WERI-Rb-1 (cell line): ENCODE data around the gene CTDP1.
"Not testable (repeated sequence)": the region's sequence is repeated elsewhere in the genome, so short reads cannot be mapped to it uniquely, and the experiment has no call there.

ENCODE experiments used
- DNase-seq: peaks from one replicate; pipeline ENCODE4 v3.0.0-alpha.2; 2020
- H3K27ac ChIP-seq: fragments of 250-450 bp; sonication (Bioruptor Pico); 2 replicates; pipeline ENCODE4 v1.5.1; 2020; ENCODE audit warnings: mild to moderate bottlenecking, moderate library complexity
- H3K27me3 ChIP-seq: fragments of 250-450 bp; sonication (Bioruptor Pico); 2 replicates; pipeline ENCODE4 v1.5.1; 2021; ENCODE audit warnings: mild to moderate bottlenecking, low read depth, moderate library complexity; ENCODE audit not compliant: insufficient read depth, severe bottlenecking
- H3K36me3 ChIP-seq: fragments of 250-450 bp; sonication (Bioruptor Pico); 2 replicates; pipeline ENCODE4 v1.5.1; 2020; ENCODE audit warnings: mild to moderate bottlenecking, moderate library complexity
- H3K4me3 ChIP-seq: 2 replicates; pipeline ENCODE4 v1.5.1; 2011; ENCODE audit warnings: low read depth, mild to moderate bottlenecking, control low read depth, low read length
- H3K9me3 ChIP-seq: fragments of 250-450 bp; sonication (Bioruptor Pico); 2 replicates; pipeline ENCODE4 v1.5.1; 2021; ENCODE audit warnings: mild to moderate bottlenecking, moderate library complexity; ENCODE audit not compliant: severe bottlenecking
- TF ChIP-seq, protein P1 (sequence below): IDR thresholded peaks from 2 replicates; pipeline ENCODE4 v1.5.1; 2011; ENCODE audit warnings: low read depth, mild to moderate bottlenecking, control low read depth, inconsistent platforms, low read length

The CTDP1 gene

DNA sequence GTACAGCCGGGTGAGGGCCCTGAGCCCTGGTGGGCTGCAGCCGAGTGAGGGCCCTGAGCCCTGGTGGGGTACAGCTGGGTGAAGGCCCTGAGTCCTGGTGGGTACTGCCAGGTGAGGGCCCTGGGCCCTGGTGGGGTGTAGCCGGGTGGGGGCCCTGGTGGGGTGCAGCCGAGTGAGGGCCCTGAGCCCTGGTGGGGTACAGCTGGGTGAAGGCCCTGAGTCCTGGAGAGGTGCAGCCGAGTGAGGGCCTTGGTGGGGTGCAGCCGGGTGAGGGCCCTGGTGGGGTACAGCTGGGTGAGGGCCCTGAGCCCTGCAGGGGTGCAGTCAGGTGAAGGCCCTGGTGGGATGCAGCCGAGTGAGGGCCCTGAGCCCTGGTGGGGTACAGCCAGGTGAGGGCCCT is 37.5 kb downstream of the CTDP1 start:
- no peaks in the 10 kb centered on the region for H3K9me3 ChIP-seq
- H3K27me3 ChIP-seq, result no peaks in the 10 kb centered on the region
- no peak overlapping the region for H3K27ac ChIP-seq
- TF ChIP-seq, protein P1, sequence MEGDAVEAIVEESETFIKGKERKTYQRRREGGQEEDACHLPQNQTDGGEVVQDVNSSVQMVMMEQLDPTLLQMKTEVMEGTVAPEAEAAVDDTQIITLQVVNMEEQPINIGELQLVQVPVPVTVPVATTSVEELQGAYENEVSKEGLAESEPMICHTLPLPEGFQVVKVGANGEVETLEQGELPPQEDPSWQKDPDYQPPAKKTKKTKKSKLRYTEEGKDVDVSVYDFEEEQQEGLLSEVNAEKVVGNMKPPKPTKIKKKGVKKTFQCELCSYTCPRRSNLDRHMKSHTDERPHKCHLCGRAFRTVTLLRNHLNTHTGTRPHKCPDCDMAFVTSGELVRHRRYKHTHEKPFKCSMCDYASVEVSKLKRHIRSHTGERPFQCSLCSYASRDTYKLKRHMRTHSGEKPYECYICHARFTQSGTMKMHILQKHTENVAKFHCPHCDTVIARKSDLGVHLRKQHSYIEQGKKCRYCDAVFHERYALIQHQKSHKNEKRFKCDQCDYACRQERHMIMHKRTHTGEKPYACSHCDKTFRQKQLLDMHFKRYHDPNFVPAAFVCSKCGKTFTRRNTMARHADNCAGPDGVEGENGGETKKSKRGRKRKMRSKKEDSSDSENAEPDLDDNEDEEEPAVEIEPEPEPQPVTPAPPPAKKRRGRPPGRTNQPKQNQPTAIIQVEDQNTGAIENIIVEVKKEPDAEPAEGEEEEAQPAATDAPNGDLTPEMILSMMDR, result no peak
- no peak overlapping the region for H3K4me3 ChIP-seq
- DNase-seq, result no peak
- H3K36me3 ChIP-seq, result peaks cover 72% of the 10 kb centered on the region

DNA sequence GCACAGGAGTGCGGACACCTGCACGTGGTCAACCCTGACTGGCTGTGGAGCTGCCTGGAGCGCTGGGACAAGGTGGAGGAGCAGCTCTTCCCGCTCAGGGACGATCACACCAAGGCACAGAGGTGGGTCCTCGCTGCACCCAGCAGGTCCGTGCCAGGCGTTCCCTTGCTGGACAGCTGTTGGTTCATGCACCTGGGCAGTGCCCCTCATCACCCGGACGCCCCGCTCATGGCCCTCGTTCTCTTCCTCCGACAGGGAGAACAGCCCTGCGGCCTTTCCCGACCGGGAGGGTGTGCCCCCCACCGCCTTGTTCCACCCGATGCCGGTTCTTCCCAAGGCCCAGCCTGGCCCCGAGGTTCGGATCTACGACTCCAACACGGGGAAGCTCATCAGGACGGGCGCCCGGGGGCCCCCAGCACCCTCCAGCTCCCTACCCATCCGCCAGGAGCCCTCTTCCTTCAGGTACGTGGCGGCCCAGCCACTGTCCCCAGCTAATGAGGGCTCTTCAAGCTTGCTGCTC is 38.0 kb downstream of the CTDP1 start:
- Histone ChIP-seq H3K9me3 (no peaks in the 10 kb centered on the region), H3K27me3 (no peaks in the 10 kb centered on the region), H3K36me3 (peaks cover 67% of the 10 kb centered on the region), H3K27ac (no peak overlapping the region), H3K4me3 (no peak overlapping the region)
- DNase-seq, result no peak
- TF ChIP-seq, protein P1, result no peak

DNA sequence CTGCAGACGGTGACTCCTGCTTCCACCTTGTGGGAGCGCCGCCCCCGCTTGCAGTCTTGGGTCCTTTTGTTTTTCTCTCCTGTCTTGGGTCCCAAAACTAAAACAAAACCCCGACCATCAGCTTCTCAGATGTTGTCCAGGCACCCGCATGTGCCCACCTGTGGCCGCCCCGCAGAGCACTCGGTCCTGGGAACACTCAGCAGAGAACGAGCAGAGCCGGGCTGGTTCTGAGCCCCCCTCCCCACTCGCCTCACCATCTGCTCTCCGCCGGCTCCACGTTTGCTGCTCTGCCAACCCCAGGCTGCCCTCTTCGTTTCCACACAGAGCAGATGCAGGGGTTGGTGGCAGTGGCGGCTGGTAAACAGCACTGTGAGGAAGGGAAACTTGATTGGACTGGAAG is 38.5 kb downstream of the CTDP1 start:
- no peak for DNase-seq
- no peak overlapping the region for H3K4me3 ChIP-seq
- no peaks in the 10 kb centered on the region for H3K9me3 ChIP-seq
- no peaks in the 10 kb centered on the region for H3K27me3 ChIP-seq
- H3K36me3 ChIP-seq, result peaks cover 67% of the 10 kb centered on the region
- H3K27ac ChIP-seq, result no peak overlapping the region
- TF ChIP-seq, protein P1, result no peak

DNA sequence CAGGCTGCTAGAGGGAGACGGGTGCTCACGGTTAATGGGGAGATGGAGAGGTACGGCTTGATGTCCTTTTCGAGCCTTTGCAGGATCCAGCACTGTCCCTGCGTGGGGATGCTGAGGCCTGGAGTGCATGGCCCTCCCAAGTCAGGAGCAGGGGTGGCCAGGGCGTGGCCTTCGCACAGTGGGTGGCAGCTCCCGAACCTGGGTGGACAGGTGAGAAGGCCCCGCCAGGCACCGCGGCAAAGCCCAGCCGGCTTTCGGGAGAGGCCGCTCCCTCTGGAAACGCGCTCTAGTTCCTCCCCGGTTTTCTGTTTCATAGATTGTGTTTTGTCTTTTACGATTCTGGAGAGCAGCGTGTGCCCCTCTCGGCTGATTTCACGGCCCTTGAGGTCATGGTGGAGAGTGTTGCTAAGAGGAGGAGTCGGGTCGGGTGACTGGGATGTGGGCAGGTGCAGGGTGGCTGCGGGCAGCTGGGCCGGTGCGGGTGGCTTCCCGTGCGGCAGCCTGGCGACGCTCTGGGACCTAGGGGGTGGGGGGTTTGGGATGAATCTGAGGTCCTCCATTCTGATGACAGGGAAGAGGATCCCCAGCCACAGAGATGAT is 39.4 kb downstream of the CTDP1 start:
- no peaks in the 10 kb centered on the region for H3K9me3 ChIP-seq
- no peaks in the 10 kb centered on the region for H3K27me3 ChIP-seq
- DNase-seq, result no peak
- TF ChIP-seq, protein P1, result no peak
- H3K36me3 ChIP-seq, result peaks cover 66% of the 10 kb centered on the region
- H3K4me3 ChIP-seq, result no peak overlapping the region
- no peak overlapping the region for H3K27ac ChIP-seq

DNA sequence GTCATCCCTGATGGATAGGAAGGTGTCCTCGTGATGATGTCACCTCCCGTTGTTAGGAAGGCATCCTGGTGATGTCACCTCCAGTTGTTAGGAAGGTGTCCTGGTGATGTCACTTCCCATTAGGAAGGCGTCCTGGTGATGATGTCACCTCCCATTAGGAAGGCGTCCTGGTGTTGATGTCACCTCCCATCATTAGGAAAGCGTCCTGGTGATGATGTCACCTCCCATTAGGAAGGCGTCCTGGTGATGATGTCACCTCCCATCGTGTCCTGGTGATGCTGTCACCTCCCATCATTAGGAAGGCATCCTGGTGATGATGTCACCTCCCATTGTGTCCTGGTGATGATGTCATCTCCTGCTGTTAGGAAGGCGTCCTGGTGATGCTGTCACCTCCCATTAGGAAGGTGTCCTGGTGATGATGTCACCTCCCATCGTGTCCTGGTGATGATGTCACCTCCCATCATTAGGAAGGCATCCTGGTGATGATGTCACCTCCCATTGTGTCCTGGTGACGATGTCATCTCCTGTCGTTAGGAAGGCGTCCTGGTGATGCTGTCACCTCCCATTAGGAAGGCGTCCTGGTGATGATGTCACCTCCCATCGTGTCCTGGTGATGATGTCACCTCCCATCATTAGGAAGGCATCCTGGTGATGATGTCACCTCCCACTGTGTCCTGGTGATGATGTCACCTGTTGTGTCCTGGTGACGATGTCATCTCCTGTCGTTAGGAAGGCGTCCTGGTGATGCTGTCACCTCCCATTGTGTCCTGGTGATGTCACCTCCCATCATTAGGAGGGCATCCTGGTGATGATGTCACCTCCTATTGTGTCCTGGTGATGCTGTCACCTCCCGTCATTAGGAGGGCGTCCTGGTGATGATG is 40.1 kb downstream of the CTDP1 start:
- not testable (repeated sequence) for H3K9me3 ChIP-seq, H3K4me3 ChIP-seq, H3K27me3 ChIP-seq, H3K27ac ChIP-seq, DNase-seq
- peaks cover 62% of the 10 kb centered on the region for H3K36me3 ChIP-seq

DNA sequence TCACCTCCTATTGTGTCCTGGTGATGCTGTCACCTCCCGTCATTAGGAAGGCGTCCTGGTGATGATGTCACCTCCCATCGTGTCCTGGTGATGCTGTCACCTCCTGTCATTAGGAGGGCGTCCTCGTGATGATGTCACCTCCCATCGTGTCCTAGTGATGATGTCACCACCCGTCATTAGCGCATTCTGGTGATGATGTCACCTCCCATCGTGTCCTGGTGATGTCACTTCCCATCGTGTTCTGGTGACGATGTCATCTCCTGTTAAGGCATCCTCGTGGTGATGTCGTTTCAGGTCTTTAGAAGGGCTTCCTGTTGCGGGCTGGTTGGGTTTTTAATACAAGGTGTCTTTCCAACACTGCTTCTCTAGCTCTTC is 40.7 kb downstream of the CTDP1 start:
- no peak for DNase-seq
- no peak overlapping the region for H3K4me3 ChIP-seq
- TF ChIP-seq, protein P1, result no peak
- no peak overlapping the region for H3K27ac ChIP-seq
- H3K27me3 ChIP-seq, result no peaks in the 10 kb centered on the region
- no peaks in the 10 kb centered on the region for H3K9me3 ChIP-seq
- peaks cover 58% of the 10 kb centered on the region for H3K36me3 ChIP-seq
